DND-41 (cell line): ENCODE measurements around the gene CYSRT1.

Experiments used
- ATAC-seq: fragments of 200-7000 bp; cut with Tn5 transposase; 3 replicates; pipeline ENCODE4 v1.9.1; 2021; ENCODE audit warnings: low read depth; ENCODE audit not compliant: insufficient read depth
- DNase-seq: peaks from one replicate; pipeline ENCODE4 v3.0.0-alpha.2; 2020
- H2AFZ ChIP-seq: 2 replicates; pipeline ENCODE4 v1.6.0; 2012; ENCODE audit warnings: low read depth, low read length
- H3K27ac ChIP-seq: 2 replicates; pipeline ENCODE4 v1.5.1; 2012; ENCODE audit warnings: low read length, inconsistent platforms
- H3K27me3 ChIP-seq: fragments of 200-600 bp; sonication (generic); 2 replicates; pipeline ENCODE4 v1.6.0; 2012; ENCODE audit warnings: low read length, mild to moderate bottlenecking, inconsistent platforms; ENCODE audit not compliant: insufficient read depth, poor library complexity
- H3K36me3 ChIP-seq: 2 replicates; pipeline ENCODE4 v1.5.1; 2012; ENCODE audit warnings: low read length, inconsistent platforms; ENCODE audit not compliant: insufficient read depth
- H3K4me1 ChIP-seq: 2 replicates; pipeline ENCODE4 v1.5.1; 2012; ENCODE audit warnings: mild to moderate bottlenecking, low read length; ENCODE audit not compliant: insufficient read depth
- H3K4me2 ChIP-seq: 2 replicates; pipeline ENCODE4 v1.6.0; 2012; ENCODE audit warnings: mild to moderate bottlenecking, moderate library complexity, low read length, inconsistent platforms; ENCODE audit not compliant: insufficient read depth
- H3K4me3 ChIP-seq, 2 experiments: fragments of 200-600 bp in 1 of 2; shearing (Covaris generic) in 1 of 2; 2 replicates each; pipeline ENCODE4 v1.5.1; 2012 to 2016; ENCODE audit warnings: inconsistent platforms in 2 of 2, low read length in 2 of 2, mild to moderate bottlenecking in 2 of 2, low read depth in 1 of 2, moderate library complexity in 1 of 2
- H3K79me2 ChIP-seq: 2 replicates; pipeline ENCODE4 v1.6.0; 2012; ENCODE audit warnings: low read length, inconsistent platforms; ENCODE audit not compliant: insufficient read depth
- H3K9ac ChIP-seq: 2 replicates; pipeline ENCODE4 v1.6.0; 2012; ENCODE audit warnings: low read depth, mild to moderate bottlenecking, inconsistent platforms, low read length, moderate library complexity
- H3K9me3 ChIP-seq: 2 replicates; pipeline ENCODE4 v1.5.1; 2012; ENCODE audit warnings: low read length, moderate library complexity, mild to moderate bottlenecking, inconsistent platforms; ENCODE audit not compliant: insufficient read depth, severe bottlenecking
- H4K20me1 ChIP-seq: 2 replicates; pipeline ENCODE4 v1.6.0; 2012; ENCODE audit warnings: low read length; ENCODE audit not compliant: insufficient read depth
- CTCF ChIP-seq: IDR thresholded peaks from 2 replicates; pipeline ENCODE4 v1.5.1; 2012; ENCODE audit warnings: borderline replicate concordance, low read length, moderate library complexity, mild to moderate bottlenecking; ENCODE audit not compliant: poor library complexity, severe bottlenecking; ENCODE audit errors: extremely low read depth
- EZH2 ChIP-seq: IDR thresholded peaks from 3 replicates; pipeline ENCODE4 v1.6.1; 2012; ENCODE audit warnings: borderline replicate concordance, low read depth, mild to moderate bottlenecking, moderate library complexity, low read length, inconsistent platforms; ENCODE audit not compliant: severe bottlenecking

CYSRT1 gene

GRCh38 chr9:137180491-137180890, 44.5 kb upstream of the CYSRT1 start:
- no peak overlapping the region for H2AFZ ChIP-seq

DNA sequence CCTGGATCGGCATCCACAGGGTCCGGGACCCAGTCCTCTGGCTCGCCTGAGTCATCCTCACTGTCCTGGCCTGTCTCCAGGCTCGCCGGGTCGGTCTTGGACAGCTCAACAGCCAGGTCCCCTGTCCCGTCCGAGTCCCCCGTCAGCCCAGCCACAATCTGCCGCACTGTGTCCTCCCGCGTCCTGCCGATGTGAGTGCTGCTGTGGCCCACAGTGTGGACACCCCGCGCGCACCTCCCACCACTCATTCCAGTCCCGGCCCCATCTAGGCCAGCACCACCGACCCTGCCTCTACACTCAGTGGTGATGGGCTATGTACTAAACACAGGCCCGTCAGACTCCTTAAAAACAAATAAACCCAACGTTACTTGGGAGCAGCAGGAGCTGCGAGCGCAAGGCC, 43.3 kb upstream of the CYSRT1 start:
- Histone ChIP-seq H2AFZ (no peak overlapping the region), H3K79me2 (peaks cover 13% of the 10 kb centered on the region), H3K36me3 (peaks cover 60% of the 10 kb centered on the region), H4K20me1 (peaks cover 16% of the 10 kb centered on the region), H3K4me1 (peaks cover 12% of the 10 kb centered on the region), H3K9ac (no peak overlapping the region), H3K27ac (no peak overlapping the region), H3K27me3 (no peaks in the 10 kb centered on the region), H3K4me2 (no peak overlapping the region), H3K9me3 (no peaks in the 10 kb centered on the region), H3K4me3 (no peak overlapping the region)
- no peak for ATAC-seq
- no peak for DNase-seq
- TF ChIP-seq EZH2, result no peak
- TF ChIP-seq CTCF, result no peak

More at GRCh38 chr9:137180491-137180890, 44.5 kb upstream of the CYSRT1 start:
- H3K9ac ChIP-seq, result no peak overlapping the region
- H3K4me3 ChIP-seq, result no peak overlapping the region
- peaks cover 19% of the 10 kb centered on the region for H4K20me1 ChIP-seq
- no peak for TF ChIP-seq CTCF
- no peak for TF ChIP-seq EZH2
- no peaks in the 10 kb centered on the region for H3K4me1 ChIP-seq
- H3K27me3 ChIP-seq, result no peaks in the 10 kb centered on the region
- H3K27ac ChIP-seq, result no peak overlapping the region
- peaks cover 49% of the 10 kb centered on the region for H3K36me3 ChIP-seq
- ATAC-seq (no peak), DNase-seq (no peak)
- no peaks in the 10 kb centered on the region for H3K9me3 ChIP-seq
- no peak overlapping the region for H3K4me2 ChIP-seq
- H3K79me2 ChIP-seq, result peaks cover 2% of the 10 kb centered on the region; the same call in 1 of the 2 replicates

DNA sequence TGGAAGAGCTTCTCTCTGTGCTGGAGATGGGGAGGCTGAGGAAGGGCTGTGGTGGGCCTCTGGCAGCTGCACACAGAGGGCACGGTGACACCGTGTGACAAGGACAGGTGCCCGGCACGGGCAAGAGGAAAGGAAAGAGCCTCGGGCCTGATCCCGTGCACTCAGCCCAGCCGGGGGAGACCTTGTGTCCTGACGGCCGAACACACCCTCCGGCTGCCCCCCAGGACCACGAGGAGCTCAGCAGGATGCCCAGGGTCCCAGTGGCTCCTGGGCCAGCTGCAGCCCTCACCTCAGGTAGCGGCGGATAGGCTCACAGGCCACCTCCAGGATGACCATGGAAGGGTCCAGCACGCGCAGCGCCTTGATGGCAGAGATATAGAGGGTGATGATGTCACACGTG, 42.1 kb upstream of the CYSRT1 start:
- peaks cover 25% of the 10 kb centered on the region for H3K79me2 ChIP-seq
- no peak overlapping the region for H3K9ac ChIP-seq
- DNase-seq (no peak), ATAC-seq (no peak)
- peaks cover 67% of the 10 kb centered on the region for H3K36me3 ChIP-seq
- no peaks in the 10 kb centered on the region for H3K9me3 ChIP-seq
- H3K27me3 ChIP-seq, result no peaks in the 10 kb centered on the region
- H3K27ac ChIP-seq, result no peak overlapping the region
- H3K4me1 ChIP-seq, result peaks cover 23% of the 10 kb centered on the region
- no peak for TF ChIP-seq EZH2
- TF ChIP-seq CTCF, result no peak
- H2AFZ ChIP-seq, result no peak overlapping the region
- H4K20me1 ChIP-seq, result peaks cover 23% of the 10 kb centered on the region
- H3K4me2 ChIP-seq, result no peak overlapping the region
- no peak overlapping the region for H3K4me3 ChIP-seq

GRCh38 chr9:137183980-137184595, 40.9 kb upstream of the CYSRT1 start:
- H3K4me3 ChIP-seq, result no peak overlapping the region
- H3K79me2 ChIP-seq, result peaks cover 37% of the 10 kb centered on the region
- no peak overlapping the region for H3K4me2 ChIP-seq
- no peak overlapping the region for H2AFZ ChIP-seq
- TF ChIP-seq EZH2, result no peak
- no peak for TF ChIP-seq CTCF
- DNase-seq (no peak), ATAC-seq (no peak)
- peaks cover 25% of the 10 kb centered on the region for H3K4me1 ChIP-seq
- H3K9me3 ChIP-seq, result no peaks in the 10 kb centered on the region
- no peaks in the 10 kb centered on the region for H3K27me3 ChIP-seq
- H4K20me1 ChIP-seq, result peaks cover 22% of the 10 kb centered on the region
- H3K27ac ChIP-seq, result no peak overlapping the region
- H3K9ac ChIP-seq, result no peak overlapping the region
- H3K36me3 ChIP-seq, result peaks cover 71% of the 10 kb centered on the region
